ENCODE data around the gene MRPL11. TPM values are rescaled to one million over a fixed set of nuclear protein-coding genes. Genes with fewer than 3 reads are reported as not detected.

Gene MRPL11
- total RNA-seq, 1 experiment from 2014 or later = 69.1 TPM

DNA sequence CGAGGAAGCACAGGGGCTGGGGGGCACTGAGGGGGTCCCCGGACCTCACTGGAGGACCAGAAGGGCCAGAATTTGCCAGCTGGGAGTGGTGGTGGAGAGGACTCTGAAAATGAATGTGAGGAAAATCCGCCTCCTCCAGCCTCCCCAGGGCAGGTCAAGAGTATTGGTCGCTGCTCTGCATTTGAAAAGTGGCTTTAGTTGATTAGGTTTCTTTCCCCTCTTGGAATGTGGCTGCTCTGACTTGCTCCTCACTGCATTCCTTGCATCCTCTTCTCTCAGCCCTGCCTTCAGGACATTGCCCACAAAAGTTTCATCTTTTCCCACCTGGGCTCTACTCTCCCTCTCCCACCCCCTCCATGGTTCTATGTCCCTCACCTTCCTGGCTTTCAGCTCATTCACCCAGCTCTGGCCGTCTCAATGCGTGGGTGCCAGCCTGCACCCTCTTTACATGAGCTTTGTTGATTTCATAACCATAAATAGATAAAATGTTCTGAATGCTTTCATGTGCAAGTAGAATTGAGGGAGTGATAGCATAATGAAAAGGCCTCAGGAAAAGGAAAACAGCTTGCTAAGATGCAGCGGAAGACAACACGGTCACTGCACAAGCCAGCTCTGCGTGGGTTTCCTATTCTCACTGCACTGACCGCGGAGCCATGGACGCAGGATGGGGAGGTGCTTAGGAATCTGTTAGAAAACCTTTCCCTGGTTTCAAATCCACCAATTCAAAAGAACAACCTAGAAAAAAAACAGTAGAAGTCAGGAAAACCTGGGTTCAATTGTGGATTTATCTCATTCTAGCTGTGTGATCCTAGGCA is 24.3 kb downstream of the MRPL11 start:
- no peak overlapping the region for H3K27ac Mint-ChIP-seq (ENCODE audit: low read depth, unreplicated experiment)
- ChIA-PET POLR2A (no interaction called here), CTCF (interaction anchor here (1.0 to 2.0 kb wide), 3 partner anchors 17 to 28 kb away, joined by 4 to 7 read pairs (median 6); no protein-coding TSS in a partner anchor)
- peaks cover 83% of the 10 kb centered on the region for H3K27me3 Mint-ChIP-seq (ENCODE audit: insufficient read depth, unreplicated experiment)
- intact Hi-C loops (cut with micrococcal nuclease) = no loop called here
- no peak for DNase-seq (ENCODE audit: unreplicated experiment)
- no peak overlapping the region for H3K4me3 Mint-ChIP-seq (ENCODE audit: unreplicated experiment)
- no TSS peak for BruUV-seq (replicated peaks)
- H3K4me1 Mint-ChIP-seq (ENCODE audit: insufficient read depth, unreplicated experiment) = peaks cover 17% of the 10 kb centered on the region
- H3K36me3 Mint-ChIP-seq (ENCODE audit: insufficient read depth, unreplicated experiment) = peaks cover 6% of the 10 kb centered on the region
- TF ChIP-seq CTCF (IDR thresholded peaks at IDR 0.05; ENCODE audit: unreplicated experiment) = no peak
- peaks cover 7% of the 10 kb centered on the region for H3K9me3 Mint-ChIP-seq (ENCODE audit: unreplicated experiment)

- Mint-ChIP-seq H3K4me1 (ENCODE audit: insufficient read depth, unreplicated experiment) (peaks cover 9% of the 10 kb centered on the region), H3K36me3 (ENCODE audit: insufficient read depth, unreplicated experiment) (no peaks in the 10 kb centered on the region), H3K27me3 (ENCODE audit: insufficient read depth, unreplicated experiment) (peaks cover 72% of the 10 kb centered on the region), H3K9me3 (ENCODE audit: unreplicated experiment) (no peaks in the 10 kb centered on the region), H3K4me3 (ENCODE audit: unreplicated experiment) (no peak overlapping the region), H3K27ac (ENCODE audit: low read depth, unreplicated experiment) (no peak overlapping the region)
- no peak for DNase-seq (ENCODE audit: unreplicated experiment)
- intact Hi-C loops (cut with micrococcal nuclease) = no loop called here
- CTCF ChIA-PET = interaction anchor here (2.0 kb wide), 1 partner anchor 18 kb away, joined by 7 read pairs; no protein-coding TSS in a partner anchor
- no peak for TF ChIP-seq CTCF (IDR thresholded peaks at IDR 0.05; ENCODE audit: unreplicated experiment)
- BruUV-seq (replicated peaks) = no TSS peak
- POLR2A ChIA-PET = no interaction called here
These were observed 25.5 kb downstream of the MRPL11 start for GRCh38 chr11:66413167-66413566.

- POLR2A ChIA-PET = interaction anchor here (0.6 to 1.1 kb wide), 2 partner anchors 9 to 123 kb away, joined by 3 read pairs; partner anchors contain the start of gene YIF1A
- no peak overlapping the region for H3K4me3 Mint-ChIP-seq (ENCODE audit: unreplicated experiment)
These were observed 26.5 kb downstream of the MRPL11 start for GRCh38 chr11:66412110-66412509.

More at GRCh38 chr11:66412110-66412509, 26.5 kb downstream of the MRPL11 start:
- BruUV-seq (replicated peaks) = no TSS peak
- no peak for TF ChIP-seq CTCF (IDR thresholded peaks at IDR 0.05; ENCODE audit: unreplicated experiment)
- CTCF ChIA-PET = interaction anchor here (0.9 to 1.7 kb wide), 6 partner anchors 9 to 266 kb away, joined by 4 to 7 read pairs (median 5); partner anchors contain the start of genes MRPL11 and NPAS4
- no peak for DNase-seq (ENCODE audit: unreplicated experiment)
- no peak overlapping the region for H3K27ac Mint-ChIP-seq (ENCODE audit: low read depth, unreplicated experiment)
- no peaks in the 10 kb centered on the region for H3K36me3 Mint-ChIP-seq (ENCODE audit: insufficient read depth, unreplicated experiment)
- intact Hi-C loops (cut with micrococcal nuclease) = no loop called here
- no peaks in the 10 kb centered on the region for H3K9me3 Mint-ChIP-seq (ENCODE audit: unreplicated experiment)
- no peaks in the 10 kb centered on the region for H3K4me1 Mint-ChIP-seq (ENCODE audit: insufficient read depth, unreplicated experiment)
- peaks cover 64% of the 10 kb centered on the region for H3K27me3 Mint-ChIP-seq (ENCODE audit: insufficient read depth, unreplicated experiment)

Data from MCF 10A (cell line).